HG02852 (cell line): ENCODE measurements around the gene DHX32.
"Not testable (repeated sequence)": the region's sequence is repeated elsewhere in the genome, so short reads cannot be mapped to it uniquely, and the experiment has no call there.

Source experiments
- ATAC-seq: cut with Tn5 transposase; IDR thresholded peaks from one replicate; pipeline ENCODE4 v1.9.1; 2021; ENCODE audit warnings: mild to moderate bottlenecking, moderate library complexity; ENCODE audit not compliant: unreplicated experiment

DHX32 gene

DNA sequence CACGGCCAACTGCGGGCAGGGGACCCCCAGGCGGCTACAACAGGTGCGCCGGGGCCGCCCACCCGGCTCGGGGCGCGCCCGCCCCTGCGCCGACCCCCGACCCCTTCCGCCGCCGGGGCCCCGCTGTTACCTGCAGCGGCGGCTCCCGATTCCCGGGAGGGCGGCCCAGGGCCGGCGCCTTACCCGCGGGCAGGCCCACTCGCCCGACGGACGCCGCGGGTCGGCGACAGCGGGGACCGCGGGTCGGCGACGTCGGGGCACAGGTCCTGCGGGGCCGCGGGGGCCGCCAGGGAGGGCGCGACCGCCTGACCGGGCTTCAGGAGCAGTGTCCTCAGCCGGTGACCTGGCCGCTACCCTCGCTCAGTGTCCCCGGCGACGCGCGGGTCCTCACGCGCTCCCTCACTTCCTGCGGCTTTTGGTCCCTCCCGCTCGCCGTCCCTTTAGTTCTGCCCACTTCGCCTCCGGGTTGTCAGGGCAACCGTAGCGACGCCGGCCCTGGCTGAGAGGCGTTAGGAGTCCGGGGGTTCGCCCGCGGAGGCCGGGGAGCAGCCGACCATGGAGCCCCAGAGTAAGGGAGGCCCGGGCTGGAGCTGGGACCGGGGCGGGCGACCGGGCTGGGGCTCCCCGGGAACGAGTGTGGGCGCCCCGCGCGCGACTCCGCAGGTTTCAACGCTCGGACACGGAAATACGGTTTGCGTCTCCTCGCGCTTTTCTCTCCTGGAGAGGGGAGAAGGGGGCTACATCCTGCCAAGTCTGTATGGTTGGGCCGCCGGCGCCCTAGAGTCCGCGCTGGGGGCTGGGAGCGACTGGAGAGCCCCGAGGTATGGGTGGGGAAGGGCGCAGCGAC lies 15.2 kb upstream of the DHX32 start, which contains the start of gene FANK1:
FANK1 (plus strand) TSS at position 477 of the 847 bp plus-strand sequence; CDS start at position 556, 79 bp downstream.
- peak; percentile 86 for ATAC-seq

DNA sequence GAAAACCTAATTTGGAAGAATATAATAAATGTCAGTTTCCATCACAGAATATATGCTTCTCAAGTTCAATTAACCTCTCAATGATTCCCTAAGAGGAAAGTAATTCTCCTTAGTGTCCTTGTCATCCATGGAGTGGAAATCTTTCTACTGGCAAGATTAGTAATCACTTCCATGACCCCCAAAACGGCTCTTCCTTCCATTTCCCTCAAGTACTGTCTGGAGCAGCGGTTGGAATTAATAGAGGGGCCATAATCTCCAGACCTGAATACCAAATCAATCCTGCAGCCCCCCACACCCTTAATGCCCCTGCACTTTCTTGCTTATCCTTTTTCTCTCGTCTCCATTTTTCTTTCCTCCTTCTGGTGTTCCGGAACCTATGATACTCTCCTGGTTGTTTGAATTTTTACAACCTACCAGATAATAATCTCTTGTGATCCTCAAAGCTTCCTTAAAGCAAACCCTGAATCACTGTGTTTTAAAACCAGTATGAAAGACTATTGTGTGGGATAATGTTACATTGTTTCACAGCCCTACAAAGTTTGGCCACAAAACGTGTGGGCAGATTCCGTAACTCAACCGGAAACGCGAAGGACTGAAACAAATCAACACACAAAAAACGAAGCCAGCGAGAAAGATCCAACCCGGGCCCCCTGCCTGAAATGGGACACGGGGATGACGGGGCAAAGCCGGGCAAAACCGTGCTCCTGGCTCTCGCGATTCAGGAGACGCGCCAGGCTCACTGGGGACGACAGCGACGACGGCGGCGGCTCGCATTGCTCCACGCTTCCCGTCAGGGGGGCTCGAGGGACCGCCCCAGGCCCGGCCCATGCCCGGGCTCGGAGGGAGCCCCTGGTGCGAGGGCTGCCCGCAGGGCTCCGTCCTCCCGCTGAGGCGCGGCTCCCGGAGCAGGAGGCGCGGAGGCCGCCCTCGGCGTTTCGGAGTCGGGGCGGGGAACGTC lies 14.3 kb upstream of the DHX32 start:
- peak; percentile 53 for ATAC-seq

DNA sequence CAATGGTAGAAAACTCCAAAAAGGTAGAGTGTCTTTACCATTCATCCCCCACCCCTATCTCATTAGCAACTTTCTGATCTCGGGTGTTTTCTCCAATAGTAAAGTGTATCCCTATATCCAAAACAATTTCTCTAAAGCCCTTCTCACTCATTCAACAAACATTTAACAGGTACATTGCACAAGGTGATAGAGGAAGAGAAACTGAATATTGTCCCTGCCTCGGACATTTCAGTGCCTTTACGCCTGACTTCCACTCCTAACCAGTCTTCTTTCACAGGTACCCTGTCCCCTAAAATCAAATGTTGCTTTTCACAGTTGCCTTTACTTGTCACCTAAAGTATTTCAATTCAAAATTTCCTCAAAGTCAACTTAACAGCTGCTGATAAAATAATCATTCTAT lies 13.1 kb upstream of the DHX32 start:
- not testable (repeated sequence) for ATAC-seq

DNA sequence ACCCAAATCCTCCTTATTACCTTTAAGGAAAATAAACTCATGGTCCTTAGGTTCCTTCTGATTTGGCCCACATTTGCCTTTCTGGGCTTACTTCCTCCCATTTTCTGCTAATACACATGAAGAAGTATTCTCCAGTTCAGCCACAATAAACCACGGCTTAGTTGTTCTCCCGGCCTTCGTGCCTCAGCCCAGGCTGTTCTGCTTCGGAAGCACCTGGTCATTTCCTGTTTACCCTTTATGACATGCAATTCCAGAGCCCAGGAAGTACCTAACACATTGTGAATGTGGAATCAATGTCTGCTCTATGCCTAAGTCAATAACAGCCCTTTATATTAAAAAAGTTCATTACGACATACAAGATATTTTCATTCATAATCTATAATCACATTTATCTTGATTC lies 11.3 kb upstream of the DHX32 start:
- ATAC-seq: not testable (repeated sequence)

DNA sequence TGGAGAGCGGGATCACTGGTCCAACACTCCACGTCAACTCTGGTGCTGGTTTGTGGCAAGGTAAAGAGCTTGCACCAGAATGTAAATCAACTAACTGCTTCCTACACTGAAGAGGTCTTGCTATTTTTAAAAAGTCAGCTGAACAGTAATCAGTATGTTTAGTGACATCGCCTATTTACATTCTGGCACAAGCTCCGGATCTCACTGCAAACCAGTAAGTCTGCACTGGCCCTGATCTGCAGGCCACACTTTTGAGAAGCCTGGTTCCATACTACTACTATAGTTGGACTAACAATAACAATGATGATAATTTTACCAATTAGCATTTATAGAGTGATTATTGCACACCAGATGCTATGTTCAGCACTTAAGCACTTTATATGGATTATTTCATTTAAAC lies 8.3 kb upstream of the DHX32 start:
- ATAC-seq: not testable (repeated sequence)

DNA sequence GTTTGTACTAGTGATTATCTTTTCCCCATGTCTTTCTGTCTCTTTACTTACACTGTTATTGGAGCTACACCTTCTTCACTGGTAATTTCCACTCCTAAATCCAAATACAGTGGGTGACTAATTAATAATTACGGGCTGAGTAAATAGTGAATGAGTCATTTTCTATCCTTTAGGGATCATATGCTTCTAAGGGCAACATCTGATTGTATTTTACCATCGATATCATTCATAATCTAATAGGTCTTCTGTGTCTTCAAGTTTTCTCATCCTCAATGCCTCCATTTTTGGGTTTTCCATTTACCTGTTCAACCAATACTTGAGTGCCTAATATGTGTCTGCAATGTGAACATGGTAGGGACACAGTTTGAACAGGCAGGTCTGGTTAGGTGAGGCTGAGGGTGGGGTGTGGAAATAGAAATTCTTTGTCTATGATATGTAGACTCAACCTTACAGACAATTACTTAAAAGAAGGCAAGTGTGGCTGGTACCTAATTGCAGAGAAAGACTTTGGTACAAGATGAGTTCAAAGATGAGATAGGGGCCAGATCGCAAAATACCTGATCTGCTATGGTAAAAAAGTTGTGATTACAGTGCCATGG lies 5.9 kb upstream of the DHX32 start:
- ATAC-seq: no peak

DNA sequence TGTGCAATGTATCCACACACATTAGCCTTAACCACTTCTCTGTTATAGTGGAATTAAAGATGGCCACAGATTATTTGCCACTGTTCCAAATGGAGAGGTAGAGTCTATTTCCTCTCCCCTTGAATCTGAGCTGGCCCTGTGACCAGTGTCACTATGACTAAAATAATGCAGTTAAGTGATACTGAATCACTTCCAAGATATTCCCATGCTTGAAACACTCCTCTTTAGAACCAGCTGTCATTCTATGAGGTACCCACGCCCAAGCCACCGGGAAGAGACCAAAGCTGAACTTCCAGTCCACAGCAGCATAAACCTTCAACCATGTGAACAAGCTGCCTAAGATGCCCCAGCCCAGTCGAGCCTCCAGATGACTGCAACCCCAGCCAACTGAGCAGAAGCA lies 2.1 kb upstream of the DHX32 start:
- ATAC-seq: no peak

DNA sequence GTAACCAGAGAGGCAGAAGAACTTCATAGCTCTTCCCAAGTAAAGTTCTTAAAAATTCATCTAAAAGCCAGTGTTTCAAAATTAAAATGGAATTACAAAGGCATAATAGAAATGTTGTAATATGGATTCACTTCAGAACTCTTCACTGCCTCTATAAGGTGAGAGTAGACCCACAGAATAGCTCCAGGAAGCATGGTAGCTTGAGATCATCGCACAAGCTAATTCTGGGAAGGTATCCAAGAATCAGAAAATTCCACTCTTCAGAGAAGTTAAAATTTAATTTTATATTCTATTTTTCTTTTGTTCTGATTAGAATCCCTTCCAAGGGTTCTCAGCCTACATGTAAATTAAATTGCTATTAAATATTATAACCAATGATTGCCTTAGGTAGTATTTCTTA lies 1.5 kb upstream of the DHX32 start:
- ATAC-seq: no peak

DNA sequence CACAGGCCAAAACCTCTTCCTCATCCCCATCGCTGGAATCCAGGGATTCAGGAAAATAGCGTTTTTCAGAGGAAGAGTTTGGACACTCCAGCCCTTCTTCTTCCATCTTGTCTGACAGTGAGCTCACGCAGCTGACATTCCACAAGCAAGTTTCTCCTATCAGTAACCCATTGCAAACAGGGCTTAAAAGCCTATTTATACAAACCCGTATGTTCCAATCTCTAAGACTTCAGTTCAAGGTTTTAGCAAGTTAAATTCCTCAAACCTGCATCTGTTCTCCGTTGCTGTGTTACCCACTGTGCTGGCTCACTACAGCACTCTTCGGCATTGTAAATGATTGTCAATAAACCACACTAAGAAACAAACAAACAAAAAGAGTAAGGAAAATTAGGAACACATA lies 373 bp downstream of the DHX32 start:
- no peak for ATAC-seq

DNA sequence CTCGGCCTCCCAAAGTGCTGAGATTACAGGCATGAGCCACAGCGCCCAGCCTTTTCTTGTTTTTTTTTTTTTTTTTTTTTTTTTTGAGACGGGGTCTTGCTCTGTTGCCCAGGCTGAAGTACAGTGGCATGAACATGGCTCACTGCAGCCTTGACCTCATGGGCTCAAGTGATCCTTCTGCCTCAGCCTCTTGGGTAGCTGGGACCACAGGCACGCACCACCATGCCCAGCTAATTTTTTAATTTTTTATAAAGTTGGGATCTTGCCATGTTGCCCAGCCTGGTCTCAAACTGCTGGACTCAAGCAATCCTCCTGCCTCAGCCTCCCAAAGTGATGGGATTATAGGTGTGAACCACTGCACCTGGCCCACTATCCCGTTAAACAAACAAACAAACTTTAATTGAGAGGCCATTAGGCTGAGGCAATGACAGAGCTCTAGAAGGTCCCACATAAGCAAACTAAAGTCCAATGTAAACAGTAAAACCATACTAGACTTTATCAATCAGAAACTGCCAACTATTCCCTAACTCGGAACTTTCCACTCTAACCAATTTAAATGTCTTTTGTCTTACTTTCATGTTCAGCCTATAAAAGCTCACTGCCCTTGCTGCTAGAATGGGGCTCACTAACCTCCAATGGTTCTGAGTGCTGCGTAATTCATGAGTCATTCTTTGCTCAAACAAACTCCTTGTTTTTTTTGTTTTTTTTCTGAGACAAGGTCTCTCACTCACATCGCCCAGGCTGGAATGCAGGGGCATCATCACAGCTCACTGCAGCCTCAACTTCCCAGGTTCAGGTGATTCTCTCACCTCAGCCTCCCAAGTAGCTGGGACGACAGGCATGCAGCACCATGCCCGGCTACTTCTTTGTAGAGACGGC lies 1.9 kb downstream of the DHX32 start:
- ATAC-seq: no peak

DNA sequence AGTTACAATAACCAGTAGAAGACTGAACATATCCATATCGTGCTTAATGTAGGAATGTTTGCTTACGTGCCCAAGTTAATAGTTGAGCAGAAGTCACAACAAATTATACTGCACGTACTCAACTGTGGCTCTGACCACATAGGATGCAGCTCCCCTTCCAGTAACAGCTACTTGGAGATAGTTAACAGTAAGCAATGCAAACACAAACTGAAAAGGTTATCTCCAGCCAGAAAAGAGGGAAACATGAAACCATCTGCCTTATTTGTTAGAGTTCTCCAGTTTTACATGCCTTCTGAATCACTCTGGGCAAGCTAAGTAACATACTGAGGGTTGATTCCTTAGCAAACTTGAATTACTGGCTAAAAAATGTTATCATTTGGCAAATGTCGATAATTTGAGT lies 9.8 kb downstream of the DHX32 start:
- ATAC-seq: no peak

DNA sequence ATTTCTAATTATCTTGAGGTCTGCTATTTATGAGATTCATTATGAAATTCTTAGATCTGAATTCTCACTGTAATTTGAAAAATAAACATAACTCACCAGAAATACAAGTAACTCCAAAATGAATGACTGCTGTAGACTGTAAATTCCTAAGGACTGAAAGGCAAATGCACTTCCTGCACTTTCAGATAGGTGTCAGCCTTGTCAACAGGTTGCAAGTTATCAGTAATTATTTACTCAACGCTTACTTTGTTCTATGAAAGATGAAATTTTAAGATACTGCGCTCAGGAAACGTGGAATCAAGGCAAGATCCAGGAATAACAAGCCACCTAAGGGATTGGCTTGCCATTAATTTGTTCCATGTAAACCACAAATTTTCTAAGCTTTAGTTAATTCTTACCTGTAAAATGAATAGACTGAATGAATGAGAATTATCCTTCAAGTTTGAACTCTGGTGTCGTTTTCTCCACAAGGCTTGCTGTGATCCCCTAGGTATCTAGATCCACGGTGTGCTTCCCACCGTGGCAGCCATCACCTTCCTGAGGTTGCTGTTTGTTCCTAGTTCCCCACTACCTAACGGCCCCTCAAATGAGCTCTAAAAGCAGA lies 12.6 kb downstream of the DHX32 start:
- no peak for ATAC-seq

DNA sequence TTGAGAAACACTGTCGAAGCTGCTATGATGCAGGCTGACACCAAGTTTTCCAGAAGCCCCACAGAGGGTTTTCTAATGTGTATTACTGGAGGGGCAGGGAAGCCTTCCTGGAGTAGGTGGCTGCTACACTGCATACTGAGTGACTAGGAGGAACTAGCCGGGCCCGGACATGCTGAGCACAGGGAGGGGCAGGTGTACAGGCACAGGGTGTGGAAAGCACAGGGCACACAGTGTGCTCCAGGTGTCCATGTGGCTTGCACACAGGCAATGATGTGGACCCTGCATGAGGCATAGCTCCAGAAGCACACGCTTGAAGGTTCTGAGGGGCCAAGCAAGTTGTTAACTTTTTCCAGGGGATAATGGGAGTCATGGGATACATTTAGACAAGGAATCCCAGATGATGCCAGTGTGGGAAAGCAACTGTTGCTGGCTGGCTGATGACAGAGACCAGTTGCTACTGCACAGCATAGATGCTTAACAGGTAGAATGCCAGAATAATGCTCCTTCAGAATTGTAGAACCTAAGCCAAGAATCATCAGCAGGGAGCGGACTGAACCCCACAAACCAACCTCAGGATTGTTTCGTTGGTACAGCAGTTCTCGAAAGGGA lies 14.6 kb downstream of the DHX32 start:
- ATAC-seq: no peak

DNA sequence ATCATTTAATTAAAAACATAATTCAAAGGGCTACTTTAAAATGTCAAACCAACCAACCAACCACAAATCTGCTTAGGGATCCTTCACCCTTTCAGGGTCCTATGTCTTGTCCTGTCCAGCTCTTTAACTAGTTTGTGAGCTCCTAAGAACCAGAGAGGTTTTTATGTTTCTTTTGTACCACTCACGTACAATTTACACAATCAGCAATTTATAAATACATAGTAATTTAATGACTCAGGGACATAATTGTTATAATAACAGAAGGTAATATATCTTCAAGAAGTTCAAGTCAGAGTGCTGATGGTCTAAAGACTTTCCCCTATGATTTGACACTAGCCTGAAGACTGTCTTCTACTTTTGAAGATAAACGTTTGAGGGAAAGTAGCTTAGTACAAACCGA lies 16.0 kb downstream of the DHX32 start:
- ATAC-seq: no peak

DNA sequence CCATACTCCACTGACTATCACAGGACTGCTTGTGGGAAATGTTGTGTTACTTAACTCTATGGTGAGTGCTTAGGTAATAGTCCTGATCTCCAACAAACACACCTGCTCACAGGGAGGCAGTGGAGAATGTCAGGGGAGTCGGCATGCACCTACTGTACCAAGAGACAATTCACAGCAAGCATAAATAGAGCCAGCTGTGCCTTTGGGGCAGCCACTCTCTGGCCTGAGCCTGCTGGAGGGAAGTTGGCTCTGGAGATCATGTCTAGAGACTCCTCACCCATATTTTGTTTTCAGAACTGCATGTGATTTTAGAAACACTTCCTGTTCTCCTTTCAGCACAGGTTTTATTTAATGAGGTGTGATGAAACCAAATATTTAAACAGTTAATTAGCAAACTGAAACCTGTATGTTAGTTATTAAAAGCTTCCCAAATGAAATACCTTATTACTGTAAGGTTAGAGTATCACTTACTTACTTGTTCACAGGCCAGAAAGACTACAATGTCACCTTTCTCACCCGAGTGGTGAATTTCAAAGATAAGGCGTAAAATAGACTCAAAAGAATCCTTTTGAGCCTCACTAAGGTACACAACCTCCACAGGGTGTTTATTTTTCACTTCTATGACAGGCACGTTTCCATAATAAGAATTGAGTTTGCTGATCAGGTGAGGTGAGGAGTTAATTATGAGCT lies 21.8 kb downstream of the DHX32 start:
- no peak for ATAC-seq

DNA sequence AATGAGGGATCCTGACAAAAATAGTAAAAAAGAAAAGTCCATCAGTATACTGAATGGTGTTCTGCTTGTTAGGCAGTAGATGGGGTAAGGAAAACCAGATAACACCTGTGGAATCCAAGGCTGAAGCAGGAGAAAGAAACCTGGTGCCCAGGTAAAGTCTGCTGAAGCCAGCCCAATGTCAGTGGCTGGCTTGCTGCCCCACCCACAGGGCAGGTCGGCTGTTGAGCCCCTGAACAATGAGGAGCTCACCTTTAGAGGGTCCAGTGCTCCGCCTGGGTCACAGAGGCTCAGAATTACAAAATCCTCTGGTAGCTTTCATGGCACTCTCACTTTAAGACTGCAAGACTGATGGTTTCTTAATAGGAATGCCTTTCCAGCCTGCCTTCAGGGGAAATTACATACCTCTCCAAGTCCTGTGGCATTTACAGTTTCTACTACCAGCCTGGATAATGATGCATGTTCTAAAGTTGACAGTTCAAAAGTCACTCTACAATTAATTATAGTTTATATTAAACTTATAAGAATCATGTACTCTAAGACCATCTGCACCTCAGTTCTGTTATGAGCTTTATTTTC lies 23.8 kb downstream of the DHX32 start:
- ATAC-seq: no peak

DNA sequence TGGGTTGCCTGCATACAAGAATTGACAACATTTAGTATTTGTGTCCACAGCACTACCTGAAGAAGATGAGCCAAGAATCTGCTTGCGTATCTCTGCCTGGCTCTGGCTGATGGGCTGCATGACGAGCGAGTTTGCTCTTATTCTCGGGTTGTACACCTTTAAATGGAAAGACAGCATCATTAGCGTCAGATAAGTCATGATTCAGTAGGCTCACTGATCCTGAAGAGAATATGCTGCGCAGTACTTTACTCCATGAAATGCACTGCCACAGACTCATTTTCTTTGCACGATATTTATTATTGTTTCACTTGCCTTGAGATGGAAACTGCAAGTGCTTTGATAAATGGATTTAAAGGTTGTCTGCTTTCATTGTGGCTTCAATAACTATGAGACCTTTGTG lies 28.6 kb downstream of the DHX32 start:
- ATAC-seq: no peak
